ENCODE data around the gene TXNDC15. TPM values are rescaled to one million over a fixed set of nuclear protein-coding genes. Genes with fewer than 3 reads are reported as not detected.

Gene TXNDC15
- polyA plus RNA-seq, 1 donor (not counting 4 experiments of a cell fraction or from before 2014, with no cell fraction given), result 31.4 TPM

- H3K9ac ChIP-seq (ENCODE audit: control insufficient read depth, extremely low read depth, insufficient read depth, low read length), result no peak overlapping the region
- dilution Hi-C loops (cut with MboI; ENCODE audit: extremely low pct_ligation_motif_present, low sequenced_read_pairs), result no loop called here
- H3K27me3 ChIP-seq (ENCODE audit: control insufficient read depth, extremely low read depth, insufficient read depth, low read length), result no peaks in the 10 kb centered on the region
- H3K4me3 ChIP-seq (ENCODE audit: control insufficient read depth in 2 of 3, extremely low read depth in 1 of 3, insufficient read depth in 2 of 3, low read depth in 1 of 3, low read length in 3 of 3), result no peak overlapping the region
- TF ChIP-seq EZH2 (IDR thresholded peaks at IDR 0.05; ENCODE audit: low read length), result no peak
- TF ChIP-seq, protein P1, sequence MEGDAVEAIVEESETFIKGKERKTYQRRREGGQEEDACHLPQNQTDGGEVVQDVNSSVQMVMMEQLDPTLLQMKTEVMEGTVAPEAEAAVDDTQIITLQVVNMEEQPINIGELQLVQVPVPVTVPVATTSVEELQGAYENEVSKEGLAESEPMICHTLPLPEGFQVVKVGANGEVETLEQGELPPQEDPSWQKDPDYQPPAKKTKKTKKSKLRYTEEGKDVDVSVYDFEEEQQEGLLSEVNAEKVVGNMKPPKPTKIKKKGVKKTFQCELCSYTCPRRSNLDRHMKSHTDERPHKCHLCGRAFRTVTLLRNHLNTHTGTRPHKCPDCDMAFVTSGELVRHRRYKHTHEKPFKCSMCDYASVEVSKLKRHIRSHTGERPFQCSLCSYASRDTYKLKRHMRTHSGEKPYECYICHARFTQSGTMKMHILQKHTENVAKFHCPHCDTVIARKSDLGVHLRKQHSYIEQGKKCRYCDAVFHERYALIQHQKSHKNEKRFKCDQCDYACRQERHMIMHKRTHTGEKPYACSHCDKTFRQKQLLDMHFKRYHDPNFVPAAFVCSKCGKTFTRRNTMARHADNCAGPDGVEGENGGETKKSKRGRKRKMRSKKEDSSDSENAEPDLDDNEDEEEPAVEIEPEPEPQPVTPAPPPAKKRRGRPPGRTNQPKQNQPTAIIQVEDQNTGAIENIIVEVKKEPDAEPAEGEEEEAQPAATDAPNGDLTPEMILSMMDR (optimal IDR thresholded peaks at IDR 0.05 in 1 of 3, IDR thresholded peaks at IDR 0.05 in 1 of 3, conservative IDR thresholded peaks at IDR 0.05 in 1 of 3; ENCODE audit: extremely low read depth in 1 of 3, insufficient read depth in 2 of 3, low read length in 3 of 3), result no peak
- H4K20me1 ChIP-seq (ENCODE audit: control insufficient read depth, extremely low read depth, insufficient read depth, low read length), result no peaks in the 10 kb centered on the region
- no peak overlapping the region for H3K4me2 ChIP-seq (ENCODE audit: control insufficient read depth, extremely low read depth, insufficient read depth, low read depth, low read length)
- H3K27ac ChIP-seq (ENCODE audit: control insufficient read depth, insufficient read depth, low read length), result no peak overlapping the region
- H3K79me2 ChIP-seq (ENCODE audit: control insufficient read depth, insufficient read depth, low read length), result no peaks in the 10 kb centered on the region
- H3K4me1 ChIP-seq (ENCODE audit: control insufficient read depth, extremely low read depth, insufficient read depth, low read length), result no peaks in the 10 kb centered on the region
- H3K9me1 ChIP-seq (ENCODE audit: control insufficient read depth, extremely low read depth, insufficient read depth, low read length), result no peaks in the 10 kb centered on the region
- no peaks in the 10 kb centered on the region for H3K9me3 ChIP-seq (ENCODE audit: control insufficient read depth, low read depth, low read length)
- FAIRE-seq, result no peak
- DNase-seq (ENCODE audit: low read depth, low spot score), result no peak
- peaks cover 3 to 13% of the 10 kb centered on the region in 2 experiments for H3K36me3 ChIP-seq (ENCODE audit: control insufficient read depth in 2 of 2, extremely low read depth in 1 of 2, insufficient read depth in 2 of 2, low read length in 2 of 2)
- H2AFZ ChIP-seq (ENCODE audit: control insufficient read depth, low read length), result no peak overlapping the region
Observed at GRCh38 chr5:134918861-134919260, 44.7 kb downstream of the TXNDC15 start.

DNA sequence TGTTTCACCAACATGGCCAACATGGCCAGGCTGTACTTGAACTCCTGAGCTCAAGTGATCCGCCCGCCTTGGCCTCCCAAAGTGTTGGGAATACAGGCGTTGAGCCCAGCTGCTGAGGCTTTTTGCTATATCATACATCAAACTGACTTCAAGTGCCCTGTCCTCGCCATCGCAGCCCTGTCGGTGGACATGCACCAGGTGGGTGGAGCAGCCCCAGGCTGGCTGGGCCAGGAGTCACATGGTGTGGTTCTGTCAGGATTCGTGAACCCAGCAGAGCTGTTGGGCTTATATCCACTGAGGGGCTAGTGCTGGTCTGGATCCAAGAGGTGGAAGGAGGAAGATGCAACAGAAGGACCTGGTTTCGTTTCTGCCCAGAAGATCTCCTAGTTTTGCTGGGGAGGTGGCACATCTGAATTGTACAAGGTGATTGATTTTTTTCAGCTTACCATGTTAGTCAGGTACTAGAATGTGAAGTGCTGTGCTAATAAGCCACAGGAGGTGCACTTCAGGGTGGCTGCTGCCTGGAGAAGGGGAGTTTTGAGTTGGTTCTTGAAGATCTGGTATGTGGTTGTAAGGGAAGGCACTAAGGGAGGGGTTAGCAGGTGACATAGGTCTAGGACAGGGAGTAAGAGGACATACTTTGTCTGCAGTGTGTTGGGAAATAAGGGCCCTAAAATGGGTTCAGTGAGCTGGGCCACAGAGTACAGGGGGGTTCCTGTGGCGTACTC lies 46.8 kb downstream of the TXNDC15 start:
- FAIRE-seq (no peak), DNase-seq (ENCODE audit: low read depth, low spot score) (no peak)
- Histone ChIP-seq H3K79me2 (ENCODE audit: control insufficient read depth, insufficient read depth, low read length) (no peaks in the 10 kb centered on the region), H3K27me3 (ENCODE audit: control insufficient read depth, extremely low read depth, insufficient read depth, low read length) (no peaks in the 10 kb centered on the region), H3K9ac (ENCODE audit: control insufficient read depth, extremely low read depth, insufficient read depth, low read length) (no peak overlapping the region), H3K9me1 (ENCODE audit: control insufficient read depth, extremely low read depth, insufficient read depth, low read length) (no peaks in the 10 kb centered on the region), H3K36me3 (ENCODE audit: control insufficient read depth in 2 of 2, extremely low read depth in 1 of 2, insufficient read depth in 2 of 2, low read length in 2 of 2) (peaks cover 3 to 13% of the 10 kb centered on the region in 2 experiments), H3K9me3 (ENCODE audit: control insufficient read depth, low read depth, low read length) (no peaks in the 10 kb centered on the region), H3K4me2 (ENCODE audit: control insufficient read depth, extremely low read depth, insufficient read depth, low read depth, low read length) (no peak overlapping the region), H3K27ac (ENCODE audit: control insufficient read depth, insufficient read depth, low read length) (no peak overlapping the region), H4K20me1 (ENCODE audit: control insufficient read depth, extremely low read depth, insufficient read depth, low read length) (no peaks in the 10 kb centered on the region), H3K4me3 (ENCODE audit: control insufficient read depth in 2 of 3, extremely low read depth in 1 of 3, insufficient read depth in 2 of 3, low read depth in 1 of 3, low read length in 3 of 3) (no peak overlapping the region), H2AFZ (ENCODE audit: control insufficient read depth, low read length) (no peak overlapping the region), H3K4me1 (ENCODE audit: control insufficient read depth, extremely low read depth, insufficient read depth, low read length) (no peaks in the 10 kb centered on the region)
- dilution Hi-C loops (cut with MboI; ENCODE audit: extremely low pct_ligation_motif_present, low sequenced_read_pairs), result no loop called here
- TF ChIP-seq EZH2 (IDR thresholded peaks at IDR 0.05; ENCODE audit: low read length), result no peak
- TF ChIP-seq, protein P1 (optimal IDR thresholded peaks at IDR 0.05 in 1 of 3, IDR thresholded peaks at IDR 0.05 in 1 of 3, conservative IDR thresholded peaks at IDR 0.05 in 1 of 3; ENCODE audit: extremely low read depth in 1 of 3, insufficient read depth in 2 of 3, low read length in 3 of 3), result no peak
